Mesothelial cell of epicardium (in vitro differentiated cells): ENCODE measurements around the gene ERBB2. TPM values are rescaled to one million over a fixed set of nuclear protein-coding genes. Genes with fewer than 3 reads are reported as not detected.
"Not testable (repeated sequence)": the region's sequence is repeated elsewhere in the genome, so short reads cannot be mapped to it uniquely, and the experiment has no call there.

Source experiments
- DNase-seq, 2 experiments: peaks; one replicate each; pipeline ENCODE4 v3.0.0; 2021; ENCODE audit warnings: low spot score in 2 of 2; ENCODE audit not compliant: unreplicated experiment in 2 of 2
- H3K27ac Mint-ChIP-seq: 2 replicates; pipeline ENCODE4 v1.8.0; 2021; ENCODE audit warnings: mixed read lengths
- H3K27me3 Mint-ChIP-seq: 2 replicates; pipeline ENCODE4 v1.8.0; 2021; ENCODE audit warnings: low read depth, mixed read lengths
- H3K36me3 Mint-ChIP-seq: 2 replicates; pipeline ENCODE4 v1.8.0; 2021; ENCODE audit warnings: mixed read lengths
- H3K4me1 Mint-ChIP-seq: 2 replicates; pipeline ENCODE4 v1.8.0; 2021; ENCODE audit warnings: mixed read lengths
- H3K4me3 Mint-ChIP-seq: 2 replicates; pipeline ENCODE4 v1.8.0; 2021; ENCODE audit warnings: mild to moderate bottlenecking, moderate library complexity, mixed read lengths
- H3K9me3 Mint-ChIP-seq: 2 replicates; pipeline ENCODE4 v1.8.0; 2021; ENCODE audit warnings: mixed read lengths
- total RNA-seq: library from RNA; stranded (reverse); gene quantifications from 3 replicates; pipeline ENCODE4 v1.2.1, GENCODE V29; 2021
- TF ChIP-seq, protein P1 (sequence below): fragments of 200-600 bp; sonication (generic); IDR thresholded peaks from one replicate; pipeline ENCODE4 v1.5.0; 2021; ENCODE audit warnings: antibody characterized with exemption; ENCODE audit not compliant: unreplicated experiment

The ERBB2 gene
- total RNA-seq, 1 donor from 2014 or later = 141 TPM

DNA sequence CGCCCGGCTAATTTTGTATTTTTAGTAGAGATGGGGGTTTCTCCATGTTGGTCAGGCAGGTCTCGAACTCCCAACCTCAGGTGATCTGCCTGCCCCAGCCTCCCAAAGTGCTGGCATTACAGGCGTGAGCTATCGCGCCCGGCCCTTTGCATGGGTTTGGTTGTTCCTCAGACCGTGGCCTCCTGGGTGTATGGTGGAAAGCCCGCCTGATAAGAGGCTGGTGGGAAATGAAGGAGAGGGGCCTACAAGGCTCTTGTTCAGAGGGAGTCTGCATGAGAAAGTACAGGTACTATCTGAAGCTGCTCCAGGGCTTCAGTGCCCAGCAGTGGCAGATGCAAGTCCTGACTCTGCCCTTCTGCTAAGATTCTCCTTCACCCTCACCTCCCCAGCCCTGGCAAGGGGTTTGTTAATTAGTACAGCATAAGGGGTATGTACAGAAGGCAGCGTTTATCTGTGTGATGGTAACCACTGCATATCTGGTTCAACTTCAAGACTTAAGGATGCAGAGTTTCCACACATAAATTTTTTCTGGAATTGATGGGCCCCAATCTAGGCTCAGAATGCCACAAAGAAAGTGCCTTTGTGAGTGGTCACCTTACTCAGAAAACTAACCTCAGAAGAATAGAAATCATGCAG, 62.1 kb downstream of the ERBB2 start:
- TF ChIP-seq, protein P1, sequence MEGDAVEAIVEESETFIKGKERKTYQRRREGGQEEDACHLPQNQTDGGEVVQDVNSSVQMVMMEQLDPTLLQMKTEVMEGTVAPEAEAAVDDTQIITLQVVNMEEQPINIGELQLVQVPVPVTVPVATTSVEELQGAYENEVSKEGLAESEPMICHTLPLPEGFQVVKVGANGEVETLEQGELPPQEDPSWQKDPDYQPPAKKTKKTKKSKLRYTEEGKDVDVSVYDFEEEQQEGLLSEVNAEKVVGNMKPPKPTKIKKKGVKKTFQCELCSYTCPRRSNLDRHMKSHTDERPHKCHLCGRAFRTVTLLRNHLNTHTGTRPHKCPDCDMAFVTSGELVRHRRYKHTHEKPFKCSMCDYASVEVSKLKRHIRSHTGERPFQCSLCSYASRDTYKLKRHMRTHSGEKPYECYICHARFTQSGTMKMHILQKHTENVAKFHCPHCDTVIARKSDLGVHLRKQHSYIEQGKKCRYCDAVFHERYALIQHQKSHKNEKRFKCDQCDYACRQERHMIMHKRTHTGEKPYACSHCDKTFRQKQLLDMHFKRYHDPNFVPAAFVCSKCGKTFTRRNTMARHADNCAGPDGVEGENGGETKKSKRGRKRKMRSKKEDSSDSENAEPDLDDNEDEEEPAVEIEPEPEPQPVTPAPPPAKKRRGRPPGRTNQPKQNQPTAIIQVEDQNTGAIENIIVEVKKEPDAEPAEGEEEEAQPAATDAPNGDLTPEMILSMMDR = no peak
- Mint-ChIP-seq H3K4me3 (no peak overlapping the region), H3K9me3 (no peaks in the 10 kb centered on the region), H3K4me1 (peaks cover 9% of the 10 kb centered on the region), H3K27me3 (peaks cover 9% of the 10 kb centered on the region), H3K36me3 (no peaks in the 10 kb centered on the region), H3K27ac (no peak overlapping the region)
- DNase-seq = no peak

DNA sequence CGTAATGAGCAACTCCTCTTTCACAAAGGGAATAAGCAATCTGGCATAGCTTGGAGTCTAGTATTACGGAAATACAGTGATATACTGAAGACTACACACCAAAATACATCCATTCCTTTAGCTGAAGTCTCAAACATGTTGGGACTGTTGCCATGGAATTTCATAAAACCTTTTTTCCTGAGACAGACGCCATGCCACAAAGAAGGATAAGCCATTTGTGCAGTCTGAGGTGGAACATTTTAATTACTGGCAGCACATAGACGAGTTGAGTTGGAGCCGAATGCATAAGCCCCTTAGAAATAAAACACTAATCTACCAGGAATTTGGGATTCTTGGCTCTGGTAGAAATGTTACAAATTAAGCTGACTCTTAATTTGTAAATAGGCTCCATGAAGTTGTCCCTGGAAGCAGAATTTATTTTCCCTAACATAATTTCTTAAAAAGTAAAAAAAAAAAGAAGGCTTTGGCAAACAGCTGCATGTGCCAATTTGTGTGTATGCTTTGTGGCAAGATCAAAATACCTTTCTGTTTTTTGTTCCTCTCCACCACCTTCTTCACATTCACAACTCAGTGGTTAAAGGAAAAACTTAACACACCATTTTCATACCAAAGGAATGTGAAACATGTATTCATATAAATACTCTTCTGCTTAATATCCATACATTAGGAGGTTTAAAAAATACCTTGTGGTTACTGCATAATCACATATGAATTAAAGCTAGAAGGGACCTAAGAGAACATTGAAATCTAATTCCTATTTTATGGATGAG, 63.4 kb downstream of the ERBB2 start:
- TF ChIP-seq, protein P1 = no peak
- Mint-ChIP-seq H3K27ac (peak overlapping the region; percentile 30), H3K36me3 (no peaks in the 10 kb centered on the region), H3K4me3 (no peak overlapping the region), H3K9me3 (no peaks in the 10 kb centered on the region), H3K4me1 (peaks cover 15% of the 10 kb centered on the region), H3K27me3 (peaks cover 5% of the 10 kb centered on the region)
- DNase-seq = no peak

GRCh38 chr17:39764171-39764570, 64.3 kb downstream of the ERBB2 start:
- not testable (repeated sequence) for H3K9me3 Mint-ChIP-seq, DNase-seq, H3K27me3 Mint-ChIP-seq, H3K36me3 Mint-ChIP-seq, H3K4me3 Mint-ChIP-seq, H3K27ac Mint-ChIP-seq
- H3K4me1 Mint-ChIP-seq = peaks cover 19% of the 10 kb centered on the region

DNA sequence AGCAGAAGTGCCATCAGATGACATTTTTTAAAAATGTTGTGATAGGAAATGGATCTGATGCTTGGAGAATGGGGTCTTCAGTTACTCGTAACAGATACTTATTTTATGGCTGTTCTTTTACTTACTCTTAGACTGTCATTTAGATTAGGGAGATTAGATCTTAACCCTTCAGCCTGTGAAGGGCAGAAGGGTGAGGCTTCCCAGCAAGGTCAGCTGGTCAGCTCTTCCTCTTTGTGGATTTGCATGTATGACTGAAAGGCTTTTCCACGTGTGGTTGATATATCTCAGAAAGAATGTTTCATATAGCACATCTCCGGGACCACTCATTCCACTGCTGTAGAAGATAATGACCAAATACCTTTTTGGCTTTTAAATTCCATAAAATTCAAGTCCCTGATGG, 65.3 kb downstream of the ERBB2 start:
- Mint-ChIP-seq H3K36me3 (no peaks in the 10 kb centered on the region), H3K4me3 (no peak overlapping the region), H3K27ac (no peak overlapping the region), H3K4me1 (peaks cover 25% of the 10 kb centered on the region), H3K9me3 (no peaks in the 10 kb centered on the region), H3K27me3 (no peaks in the 10 kb centered on the region)
- no peak for DNase-seq
- TF ChIP-seq, protein P1 = no peak

DNA sequence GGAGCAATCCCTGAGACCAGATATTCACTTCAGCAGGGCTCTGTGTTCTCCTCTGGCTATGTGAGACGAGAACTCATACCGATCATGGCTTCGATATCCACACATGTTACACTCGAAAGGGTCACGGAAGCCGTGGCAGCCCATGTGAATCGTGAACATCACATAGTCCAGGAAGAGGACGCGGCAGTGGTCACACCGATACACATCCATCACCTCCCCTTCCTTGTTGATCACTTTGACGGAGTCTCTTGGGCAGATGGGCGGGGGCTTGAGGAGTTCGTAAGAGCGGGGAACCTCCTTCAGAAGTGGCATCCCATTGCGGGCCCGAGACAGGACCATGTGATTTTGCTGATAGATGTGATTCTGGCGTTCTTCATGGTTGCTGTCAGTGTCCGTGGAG, 65.9 kb downstream of the ERBB2 start:
- TF ChIP-seq, protein P1 = no peak
- Mint-ChIP-seq H3K4me1 (peaks cover 27% of the 10 kb centered on the region), H3K27ac (no peak overlapping the region), H3K27me3 (no peaks in the 10 kb centered on the region), H3K9me3 (no peaks in the 10 kb centered on the region), H3K36me3 (no peaks in the 10 kb centered on the region), H3K4me3 (no peak overlapping the region)
- DNase-seq = no peak

- DNase-seq = no peak
- Mint-ChIP-seq H3K4me3 (no peak overlapping the region), H3K36me3 (no peaks in the 10 kb centered on the region), H3K9me3 (no peaks in the 10 kb centered on the region), H3K4me1 (peaks cover 34% of the 10 kb centered on the region), H3K27ac (peak overlapping the region; percentile 52), H3K27me3 (no peaks in the 10 kb centered on the region)
- TF ChIP-seq, protein P1 = no peak
These were observed 67.3 kb downstream of the ERBB2 start for GRCh38 chr17:39767147-39767546.
